NCI-H748 (cell line): ENCODE data around the gene KRTAP10-7.
A peak's percentile ranks its signal among the peaks of the same experiment; 100 is the strongest.
"Not testable (repeated sequence)": the region's sequence is repeated elsewhere in the genome, so short reads cannot be mapped to it uniquely, and the experiment has no call there.

Experiments used
- DNase-seq: peaks from one replicate; lab custom pipeline; 2025; ENCODE audit not compliant: unreplicated experiment; lab: John Stamatoyannopoulos, UW

KRTAP10-7 gene

GRCh38 chr21:44628707-44629391 lies 28.5 kb downstream of the KRTAP10-7 start:
- no peak for DNase-seq

GRCh38 chr21:44630440-44630839 lies 30.0 kb downstream of the KRTAP10-7 start:
- no peak for DNase-seq

GRCh38 chr21:44632067-44632466 lies 31.7 kb downstream of the KRTAP10-7 start:
- no peak for DNase-seq

- DNase-seq: no peak
Observed at GRCh38 chr21:44636209-44637017, 36.0 kb downstream of the KRTAP10-7 start.

GRCh38 chr21:44637018-44637850 lies 36.8 kb downstream of the KRTAP10-7 start, which contains the start of gene KRTAP10-10:
Gene KRTAP10-10, plus strand, starts transcription at chr21:44637356. Its CDS starts 62 bp downstream, at chr21:44637418.
- no peak for DNase-seq

- not testable (repeated sequence) for DNase-seq
Observed at GRCh38 chr21:44637851-44638348, 37.5 kb downstream of the KRTAP10-7 start.

- DNase-seq: not testable (repeated sequence)
Observed at GRCh38 chr21:44638506-44639330, 38.3 kb downstream of the KRTAP10-7 start.

GRCh38 chr21:44639331-44639655 lies 38.9 kb downstream of the KRTAP10-7 start:
- DNase-seq: no peak

GRCh38 chr21:44640761-44641160 lies 40.4 kb downstream of the KRTAP10-7 start:
- DNase-seq: no peak

GRCh38 chr21:44643741-44644310 lies 43.4 kb downstream of the KRTAP10-7 start:
- peak; percentile 4 for DNase-seq

GRCh38 chr21:44644878-44645277 lies 44.5 kb downstream of the KRTAP10-7 start:
- no peak for DNase-seq

- peak; percentile 12 for DNase-seq
Observed at GRCh38 chr21:44646366-44647221, 46.2 kb downstream of the KRTAP10-7 start, which contains the start of gene KRTAP10-11. Gene KRTAP10-11, plus strand, starts transcription at chr21:44646414. Its CDS starts 45 bp downstream, at chr21:44646459.

GRCh38 chr21:44647222-44647552 lies 46.8 kb downstream of the KRTAP10-7 start:
- no peak for DNase-seq

GRCh38 chr21:44648557-44649311 lies 48.3 kb downstream of the KRTAP10-7 start:
- no peak for DNase-seq

GRCh38 chr21:44649521-44650100 lies 49.2 kb downstream of the KRTAP10-7 start:
- DNase-seq: no peak

- DNase-seq: no peak
Observed at GRCh38 chr21:44650265-44650972, 50.0 kb downstream of the KRTAP10-7 start.

GRCh38 chr21:44650973-44651675 lies 50.7 kb downstream of the KRTAP10-7 start:
- no peak for DNase-seq
